ENCODE results near the gene PLXNC1. TPM values are rescaled to one million over a fixed set of nuclear protein-coding genes. Genes with fewer than 3 reads are reported as not detected.

The PLXNC1 gene
- polyA plus RNA-seq, 1 of the 3 experiments (the other 2 are of a cell fraction) = 0.23 TPM

DNA sequence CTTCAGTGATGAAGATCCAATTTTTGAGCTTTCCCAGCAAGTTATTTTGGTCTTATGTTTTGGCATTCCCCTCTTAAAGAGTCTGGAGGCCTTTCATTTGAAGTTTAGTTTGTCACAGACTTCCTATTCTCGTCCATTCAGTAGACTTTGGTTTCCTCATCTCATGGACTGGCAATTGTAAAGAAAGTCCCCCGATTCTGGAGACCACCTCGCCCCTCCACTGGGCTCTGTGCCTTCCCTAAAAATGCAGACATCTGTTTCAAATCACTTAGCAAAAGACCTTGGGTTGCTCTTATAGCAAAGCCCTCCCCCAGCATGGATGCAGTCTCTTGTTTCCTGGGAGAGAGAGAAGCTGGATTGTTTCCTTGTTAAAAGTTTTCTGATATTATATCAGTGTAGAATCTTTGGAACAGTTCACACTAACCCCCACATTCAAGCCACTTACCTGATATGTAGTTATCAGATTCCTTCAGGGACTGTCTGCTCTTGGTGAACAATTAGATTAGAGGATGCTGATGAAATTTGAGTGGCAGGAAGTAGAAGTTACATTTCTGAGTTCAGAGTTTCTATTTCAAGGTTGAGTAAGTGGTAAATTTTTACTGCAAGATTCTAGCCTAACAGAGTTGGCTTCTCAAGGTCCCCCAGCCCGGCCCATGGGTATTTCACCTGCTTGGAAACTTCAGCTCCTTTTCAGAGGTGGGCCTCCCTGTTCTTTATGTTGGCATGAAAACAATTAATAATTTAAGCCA lies 56.3 kb downstream of the PLXNC1 start:
- Histone ChIP-seq H3K79me2 (ENCODE audit: insufficient read depth) (no peaks in the 10 kb centered on the region), H4K20me1 (ENCODE audit: insufficient read depth) (no peaks in the 10 kb centered on the region), H3K27me3 (ENCODE audit: insufficient read depth) (no peaks in the 10 kb centered on the region), H3F3A (replicated peaks; ENCODE audit: insufficient read depth) (no peaks in the 10 kb centered on the region), H3K9me2 (no peaks in the 10 kb centered on the region), H3K4me2 (no peak overlapping the region), H3K9ac (no peak overlapping the region), H2AFZ (ENCODE audit: low read depth) (no peak overlapping the region), H3K4me3 (ENCODE audit: low read depth in 2 of 2, low read length in 1 of 2) (no peak overlapping the region), H3K36me3 (replicated peaks in 1 of 2; ENCODE audit: control insufficient read depth in 1 of 2, insufficient read depth in 2 of 2, low read length in 1 of 2) (no peaks in the 10 kb centered on the region), H3K4me1 (ENCODE audit: control insufficient read depth in 1 of 2, insufficient read depth in 2 of 2, low read depth in 1 of 2, low read length in 1 of 2) (peaks cover 0 to 12% of the 10 kb centered on the region in 2 experiments; a peak in 3 of 4 replicates), H3K9me3 (no peaks in the 10 kb centered on the region), H3K27ac (ENCODE audit: low read depth in 2 of 2, low read length in 1 of 2) (no peak overlapping the region; a peak in 1 of 4 replicates)
- 63% methylated on average over 4 of the region's 4 CpGs for WGBS (ENCODE audit: low lambda C conversion rate)
- CTCF ChIA-PET = interaction anchor here (0.9 to 1.2 kb wide), 2 partner anchors 57 to 58 kb away, joined by 3 read pairs; no protein-coding TSS in a partner anchor
- POLR2A ChIA-PET = interaction anchor here (0.6 kb wide), 1 partner anchor 332 kb away, joined by 5 read pairs; no protein-coding TSS in a partner anchor
- no peak for TF ChIP-seq RXRA (IDR thresholded peaks at IDR 0.05; ENCODE audit: borderline replicate concordance, low read depth)
- TF ChIP-seq, protein P1, sequence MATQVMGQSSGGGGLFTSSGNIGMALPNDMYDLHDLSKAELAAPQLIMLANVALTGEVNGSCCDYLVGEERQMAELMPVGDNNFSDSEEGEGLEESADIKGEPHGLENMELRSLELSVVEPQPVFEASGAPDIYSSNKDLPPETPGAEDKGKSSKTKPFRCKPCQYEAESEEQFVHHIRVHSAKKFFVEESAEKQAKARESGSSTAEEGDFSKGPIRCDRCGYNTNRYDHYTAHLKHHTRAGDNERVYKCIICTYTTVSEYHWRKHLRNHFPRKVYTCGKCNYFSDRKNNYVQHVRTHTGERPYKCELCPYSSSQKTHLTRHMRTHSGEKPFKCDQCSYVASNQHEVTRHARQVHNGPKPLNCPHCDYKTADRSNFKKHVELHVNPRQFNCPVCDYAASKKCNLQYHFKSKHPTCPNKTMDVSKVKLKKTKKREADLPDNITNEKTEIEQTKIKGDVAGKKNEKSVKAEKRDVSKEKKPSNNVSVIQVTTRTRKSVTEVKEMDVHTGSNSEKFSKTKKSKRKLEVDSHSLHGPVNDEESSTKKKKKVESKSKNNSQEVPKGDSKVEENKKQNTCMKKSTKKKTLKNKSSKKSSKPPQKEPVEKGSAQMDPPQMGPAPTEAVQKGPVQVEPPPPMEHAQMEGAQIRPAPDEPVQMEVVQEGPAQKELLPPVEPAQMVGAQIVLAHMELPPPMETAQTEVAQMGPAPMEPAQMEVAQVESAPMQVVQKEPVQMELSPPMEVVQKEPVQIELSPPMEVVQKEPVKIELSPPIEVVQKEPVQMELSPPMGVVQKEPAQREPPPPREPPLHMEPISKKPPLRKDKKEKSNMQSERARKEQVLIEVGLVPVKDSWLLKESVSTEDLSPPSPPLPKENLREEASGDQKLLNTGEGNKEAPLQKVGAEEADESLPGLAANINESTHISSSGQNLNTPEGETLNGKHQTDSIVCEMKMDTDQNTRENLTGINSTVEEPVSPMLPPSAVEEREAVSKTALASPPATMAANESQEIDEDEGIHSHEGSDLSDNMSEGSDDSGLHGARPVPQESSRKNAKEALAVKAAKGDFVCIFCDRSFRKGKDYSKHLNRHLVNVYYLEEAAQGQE (IDR thresholded peaks at IDR 0.05; ENCODE audit: low read depth, low read length) = no peak
- DNase-seq = no peak

- H3K9me2 ChIP-seq = no peaks in the 10 kb centered on the region
- POLR2A ChIA-PET = no interaction called here
- CTCF ChIA-PET = interaction anchor here (1.2 kb wide), 1 partner anchor 56 kb away, joined by 3 read pairs; no protein-coding TSS in a partner anchor
- TF ChIP-seq FOXJ3 (CRISPR knock-in tag; IDR thresholded peaks at IDR 0.05) (no peak), MXI1 (IDR thresholded peaks at IDR 0.05; ENCODE audit: low read depth, low read length) (no peak), JUND (IDR thresholded peaks at IDR 0.05) (no peak), CTCF (IDR thresholded peaks at IDR 0.05) (no peak), RCOR1 (IDR thresholded peaks at IDR 0.05; ENCODE audit: low read length) (no peak), NFIC (IDR thresholded peaks at IDR 0.05; ENCODE audit: borderline replicate concordance) (no peak), USF1 (IDR thresholded peaks at IDR 0.05; ENCODE audit: borderline replicate concordance, low read depth) (no peak), SMC3 (IDR thresholded peaks at IDR 0.05; ENCODE audit: low read depth, low read length) (no peak), SIN3A (IDR thresholded peaks at IDR 0.05; ENCODE audit: borderline replicate concordance, low read depth, low read length) (no peak), FOSL2 (IDR thresholded peaks at IDR 0.05; ENCODE audit: borderline replicate concordance, low read depth) (no peak), EP300 (IDR thresholded peaks at IDR 0.05; ENCODE audit: borderline replicate concordance in 1 of 2, low read depth in 1 of 2, low read length in 1 of 2) (no peak)
- TF ChIP-seq, protein P2, sequence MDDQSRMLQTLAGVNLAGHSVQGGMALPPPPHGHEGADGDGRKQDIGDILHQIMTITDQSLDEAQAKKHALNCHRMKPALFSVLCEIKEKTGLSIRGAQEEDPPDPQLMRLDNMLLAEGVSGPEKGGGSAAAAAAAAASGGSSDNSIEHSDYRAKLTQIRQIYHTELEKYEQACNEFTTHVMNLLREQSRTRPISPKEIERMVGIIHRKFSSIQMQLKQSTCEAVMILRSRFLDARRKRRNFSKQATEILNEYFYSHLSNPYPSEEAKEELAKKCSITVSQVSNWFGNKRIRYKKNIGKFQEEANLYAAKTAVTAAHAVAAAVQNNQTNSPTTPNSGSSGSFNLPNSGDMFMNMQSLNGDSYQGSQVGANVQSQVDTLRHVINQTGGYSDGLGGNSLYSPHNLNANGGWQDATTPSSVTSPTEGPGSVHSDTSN (IDR thresholded peaks at IDR 0.05) = no peak
- TF ChIP-seq, protein P1 (IDR thresholded peaks at IDR 0.05; ENCODE audit: low read depth, low read length) = no peak
Measured at GRCh38 chr12:94205822-94206221, 57.4 kb downstream of the PLXNC1 start.

More at GRCh38 chr12:94205822-94206221, 57.4 kb downstream of the PLXNC1 start:
- no peaks in the 10 kb centered on the region for H4K20me1 ChIP-seq (ENCODE audit: insufficient read depth)
- no peaks in the 10 kb centered on the region for H3K36me3 ChIP-seq (replicated peaks in 1 of 2; ENCODE audit: control insufficient read depth in 1 of 2, insufficient read depth in 2 of 2, low read length in 1 of 2)
- no peak overlapping the region for H3K9ac ChIP-seq
- no peaks in the 10 kb centered on the region for H3K27me3 ChIP-seq (ENCODE audit: insufficient read depth)
- H3K9me3 ChIP-seq = no peaks in the 10 kb centered on the region
- H3K4me3 ChIP-seq (ENCODE audit: low read depth in 2 of 2, low read length in 1 of 2) = no peak overlapping the region
- H3K4me1 ChIP-seq (ENCODE audit: control insufficient read depth in 1 of 2, insufficient read depth in 2 of 2, low read depth in 1 of 2, low read length in 1 of 2) = peaks cover 0 to 12% of the 10 kb centered on the region in 2 experiments; a peak in 3 of 4 replicates
- H3K27ac ChIP-seq (ENCODE audit: low read depth in 2 of 2, low read length in 1 of 2) = no peak overlapping the region
- no peak overlapping the region for H3K4me2 ChIP-seq
- no peak overlapping the region for H2AFZ ChIP-seq (ENCODE audit: low read depth)
- 75% methylated on average over 1 of the region's 1 CpG for WGBS (ENCODE audit: low lambda C conversion rate)
- no peaks in the 10 kb centered on the region for H3K79me2 ChIP-seq (ENCODE audit: insufficient read depth)
- no peak for DNase-seq
- H3F3A ChIP-seq (replicated peaks; ENCODE audit: insufficient read depth) = no peaks in the 10 kb centered on the region

All from SK-N-SH (cell line).